GM21423 (cell line): ENCODE data around the gene CST4.
"Not testable (repeated sequence)": the region's sequence is repeated elsewhere in the genome, so short reads cannot be mapped to it uniquely, and the experiment has no call there.

Experiments
- ATAC-seq: cut with Tn5 transposase; IDR thresholded peaks from one replicate; pipeline ENCODE4 v1.9.1; 2021; ENCODE audit warnings: mild to moderate bottlenecking, moderate library complexity; ENCODE audit not compliant: unreplicated experiment

Gene CST4

DNA sequence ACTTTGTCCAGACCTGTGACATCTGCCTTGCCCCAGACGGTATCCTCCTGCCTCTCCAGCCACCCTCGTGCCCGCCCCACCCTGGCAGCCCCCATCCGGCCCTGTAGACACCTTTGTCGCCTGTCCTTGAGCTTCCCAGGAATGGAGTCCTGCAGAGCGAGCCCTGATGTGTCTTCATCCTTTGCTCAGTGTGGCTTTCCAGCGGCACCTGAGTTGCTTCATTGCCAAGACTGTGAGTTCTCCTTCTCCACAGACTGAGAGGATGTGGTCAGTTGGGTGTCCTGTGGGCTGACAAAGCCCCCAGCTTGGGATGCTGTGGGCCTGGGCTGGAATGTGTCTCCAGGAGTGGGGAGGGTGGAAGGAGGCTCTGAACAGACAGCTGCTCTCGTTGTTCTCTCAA, 1.7 kb upstream of the CST4 start:
- no peak for ATAC-seq

DNA sequence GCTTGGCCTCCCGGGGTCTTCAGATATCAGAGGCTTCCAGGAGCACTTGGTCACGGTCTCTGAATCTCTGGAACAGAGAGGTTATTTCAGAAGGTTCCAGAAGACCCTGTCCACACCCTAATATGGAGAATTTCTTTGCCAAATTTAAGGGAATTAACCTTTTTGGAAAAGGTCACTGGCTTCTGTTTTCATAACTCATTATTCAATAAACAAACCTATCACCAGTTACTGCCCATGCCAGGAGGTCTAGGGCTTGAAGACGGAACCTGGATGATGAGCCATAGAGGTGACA, 507 bp upstream of the CST4 start:
- no peak for ATAC-seq

DNA sequence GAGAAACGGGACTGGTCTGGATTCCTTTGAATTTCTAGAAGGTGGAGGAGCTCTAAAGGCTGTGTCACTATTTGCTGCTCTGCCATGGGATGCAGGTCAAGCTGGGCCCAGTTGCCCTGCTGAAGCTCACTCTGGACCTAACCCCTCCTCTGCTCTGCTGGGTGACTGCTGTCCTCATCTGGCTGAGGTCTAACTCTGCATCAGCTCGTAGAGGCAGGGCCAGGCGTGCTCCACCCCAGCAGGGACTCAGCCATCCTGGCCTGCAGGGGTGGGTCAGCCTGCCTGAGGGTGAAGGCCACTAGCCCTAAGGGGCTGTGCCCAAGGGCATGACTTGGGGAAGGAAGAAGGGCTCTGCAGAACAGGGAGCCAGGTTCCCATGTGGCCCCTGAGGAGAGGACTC, 852 bp downstream of the CST4 start:
- ATAC-seq: no peak

DNA sequence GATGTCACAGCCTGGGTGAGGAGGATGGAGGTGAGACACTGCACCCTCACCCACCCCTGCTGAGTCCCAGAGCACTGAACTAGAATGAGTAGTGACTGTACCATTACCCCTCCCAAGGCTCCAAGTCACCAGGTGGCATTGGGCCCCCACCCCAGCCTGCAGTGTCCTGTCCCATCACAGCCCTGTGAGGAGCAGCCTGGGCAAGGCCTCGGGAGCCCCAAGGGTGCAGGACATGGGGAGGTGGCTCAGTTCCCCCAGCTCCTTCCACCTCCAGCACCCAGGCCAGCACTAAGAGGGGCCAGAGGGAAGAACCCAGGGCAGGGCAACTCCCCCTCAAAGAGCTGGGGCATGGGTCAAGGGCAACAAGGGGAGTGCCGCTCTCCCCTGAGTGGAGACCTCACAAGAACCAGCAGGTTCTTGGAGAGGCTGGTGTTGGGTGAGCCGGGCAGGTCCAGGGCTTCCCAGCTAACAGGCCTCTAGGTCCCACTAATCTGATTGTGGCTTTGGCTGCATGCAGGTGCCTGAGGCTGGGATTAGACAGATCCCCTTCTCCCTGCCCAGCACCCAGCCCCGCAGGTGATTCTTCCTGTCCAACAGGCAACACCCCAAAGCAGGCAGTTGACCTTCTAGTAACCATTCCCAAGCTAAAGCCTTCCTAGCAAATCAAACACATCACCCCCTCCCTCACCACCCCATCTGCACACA, 2.6 kb downstream of the CST4 start:
- no peak for ATAC-seq

DNA sequence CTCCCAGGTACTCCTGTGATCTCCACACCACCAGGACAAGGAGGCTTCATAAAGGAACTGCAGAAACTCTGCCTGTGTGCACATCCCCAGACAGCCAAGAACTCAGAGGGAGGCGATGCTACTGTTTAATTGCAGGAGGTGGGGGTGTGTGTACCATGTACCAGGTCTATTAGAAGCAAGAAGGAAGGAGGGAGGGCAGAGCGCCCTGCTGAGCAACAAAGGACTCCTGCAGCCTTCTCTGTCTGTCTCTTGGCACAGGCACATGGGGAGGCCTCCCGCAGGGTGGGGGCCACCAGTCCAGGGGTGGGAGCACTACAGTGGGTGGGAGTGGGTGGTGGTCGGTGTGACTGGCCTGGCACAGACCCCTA, 3.3 kb downstream of the CST4 start:
- ATAC-seq: not testable (repeated sequence)

DNA sequence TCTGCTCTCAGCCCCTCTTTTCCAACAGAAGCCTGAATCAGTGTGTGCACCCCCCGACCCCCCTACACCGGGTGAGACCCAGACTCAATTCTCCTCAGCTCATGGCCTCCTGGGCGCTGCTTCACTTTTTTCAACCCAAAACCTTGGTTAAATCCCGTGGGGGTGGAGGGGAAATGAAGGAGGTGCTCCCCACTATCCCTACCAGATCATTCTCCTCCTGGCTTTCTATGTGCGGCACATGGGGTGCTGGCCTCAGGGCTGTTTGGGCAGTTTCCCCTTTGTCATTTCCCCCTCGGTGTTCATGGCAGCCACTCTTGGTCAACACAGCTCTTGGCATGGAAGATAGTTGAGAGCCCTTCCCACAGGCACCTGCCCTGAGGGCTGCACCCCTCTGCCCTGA, 4.6 kb downstream of the CST4 start:
- no peak for ATAC-seq

DNA sequence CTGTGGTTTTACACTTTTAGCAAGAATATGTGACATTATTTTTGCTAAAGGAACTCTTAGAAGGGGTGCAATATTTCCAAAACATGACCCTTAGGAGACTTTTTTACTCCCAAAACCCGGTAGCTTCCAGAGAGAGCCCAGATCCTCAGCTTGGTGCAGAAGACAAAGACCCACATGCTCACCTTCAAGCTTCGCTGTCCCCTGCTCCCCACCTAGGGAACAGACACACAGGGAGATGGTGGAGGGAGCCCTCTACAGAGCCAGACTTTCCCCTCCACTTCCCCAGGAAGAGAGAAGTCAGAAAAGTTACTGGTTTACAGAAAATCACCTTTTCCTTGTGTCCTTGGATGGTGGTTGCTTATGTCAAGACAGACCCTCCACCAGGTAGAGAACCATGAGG, 5.0 kb downstream of the CST4 start:
- no peak for ATAC-seq

DNA sequence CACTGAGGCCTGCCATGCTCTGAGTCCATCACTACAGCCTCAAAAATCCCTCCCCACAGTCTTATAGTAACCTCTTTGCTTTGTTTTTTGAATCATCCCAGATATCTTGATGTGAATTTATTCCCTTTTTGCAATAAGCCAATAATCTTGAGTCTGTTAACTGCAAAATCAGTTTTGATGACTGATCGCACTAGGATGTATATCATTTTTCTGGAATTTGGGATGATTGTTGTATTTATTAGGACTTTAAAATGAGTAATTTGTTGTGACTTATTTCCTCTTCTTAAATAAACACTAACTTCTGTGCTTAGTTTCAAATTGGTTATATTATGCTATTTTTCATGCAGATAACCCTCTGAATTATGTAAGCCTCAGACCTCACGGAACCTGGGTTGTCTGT, 5.6 kb downstream of the CST4 start:
- no peak for ATAC-seq

DNA sequence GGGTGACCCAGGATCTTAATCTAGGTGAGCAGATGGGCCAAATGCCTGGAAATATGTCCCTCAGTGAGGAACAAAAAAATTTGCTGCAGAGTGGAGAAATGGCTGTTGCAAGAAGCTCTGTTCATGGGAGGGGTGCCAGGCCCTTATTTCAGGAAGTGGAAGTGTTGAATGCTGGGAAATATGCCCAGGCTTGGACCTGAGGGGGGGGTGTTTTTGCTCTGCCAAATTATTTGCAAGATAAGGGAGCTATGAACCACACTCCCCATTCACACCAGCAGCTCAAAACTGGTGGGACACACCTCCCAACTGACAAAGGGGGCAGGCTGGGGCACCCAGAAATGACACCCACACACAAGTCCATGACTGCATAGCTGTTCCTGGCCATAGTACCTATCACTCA, 8.7 kb downstream of the CST4 start:
- ATAC-seq: no peak

DNA sequence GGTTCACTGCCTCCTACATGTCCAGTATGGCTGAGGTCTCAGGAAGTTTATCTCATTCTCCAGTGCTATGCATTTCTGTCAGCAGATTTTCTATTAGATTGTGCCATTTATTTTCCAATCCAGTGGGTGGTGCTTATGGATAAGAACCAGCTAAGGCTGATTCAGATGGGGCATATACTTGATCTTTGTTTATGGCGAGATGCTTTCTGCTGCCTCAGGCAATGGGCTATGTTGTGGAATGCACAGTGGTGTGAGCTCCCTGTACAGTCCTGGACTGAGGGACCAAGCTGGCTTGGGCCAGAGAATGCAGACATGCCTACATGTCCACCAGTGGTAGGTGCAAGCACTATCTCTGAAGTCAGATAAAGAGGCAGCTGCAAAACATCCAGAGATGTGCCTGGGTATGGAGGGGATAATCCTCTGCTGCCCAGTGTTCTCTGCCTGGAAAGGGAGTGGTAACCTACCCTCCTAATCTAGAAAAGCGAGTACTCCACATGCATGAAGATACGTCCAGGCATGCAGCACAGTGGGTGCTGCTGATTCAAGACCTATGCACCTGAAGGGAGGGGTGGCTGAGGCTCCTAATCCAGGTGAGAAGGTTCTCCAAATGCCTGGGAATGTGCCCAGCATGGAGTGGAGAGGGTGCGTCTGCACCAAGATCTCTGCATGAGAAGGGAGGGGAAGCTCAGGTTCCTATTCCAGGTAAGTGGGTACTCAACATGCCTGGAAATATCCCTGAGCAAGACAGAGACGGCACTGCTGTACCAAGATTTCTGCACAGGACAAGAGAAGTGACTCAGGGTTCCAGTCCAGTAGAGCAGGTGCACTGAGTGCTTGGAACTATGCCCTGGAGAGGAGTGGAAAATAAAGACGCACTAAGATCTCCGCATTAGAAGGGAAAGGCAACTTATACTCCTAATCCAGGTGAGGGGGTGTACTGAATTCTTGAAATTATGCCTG, 9.4 kb downstream of the CST4 start:
- ATAC-seq: no peak

DNA sequence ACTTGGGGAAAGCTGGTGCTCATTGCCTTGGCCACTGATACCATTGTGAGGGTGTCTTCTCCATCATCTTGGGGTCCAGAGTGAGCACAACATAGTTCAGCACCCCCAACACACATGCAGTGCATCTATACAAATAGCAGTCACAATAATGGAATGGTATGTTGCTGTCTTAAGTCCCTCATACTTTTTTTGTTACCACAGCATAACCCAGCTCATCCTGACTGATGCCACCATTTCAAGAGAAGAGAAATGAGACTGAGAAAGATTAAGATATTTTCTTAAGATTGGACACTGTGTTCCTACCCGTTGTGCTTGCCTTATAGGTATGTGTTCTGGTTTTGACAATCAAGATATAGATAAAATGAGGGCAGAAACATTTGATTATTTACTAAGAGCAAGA, 15.6 kb downstream of the CST4 start:
- no peak for ATAC-seq

DNA sequence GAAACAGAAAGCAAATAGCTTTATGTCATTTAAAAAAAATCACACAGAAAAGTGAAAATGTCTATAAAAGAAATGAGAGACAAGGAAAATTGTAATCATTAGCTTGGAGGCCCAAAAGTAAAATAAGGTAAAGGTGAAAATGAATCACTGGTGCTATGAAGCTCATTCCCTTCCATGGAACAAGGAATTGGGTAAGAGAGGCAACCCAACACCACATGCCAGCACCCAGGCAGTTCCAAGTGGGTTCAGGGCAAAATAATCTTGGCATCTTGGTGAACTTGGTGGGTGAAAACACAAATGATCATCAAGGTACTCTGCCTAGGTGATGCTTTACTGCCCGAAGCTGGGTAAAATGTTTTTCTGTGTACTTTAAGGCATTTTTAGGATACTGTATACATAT, 16.7 kb downstream of the CST4 start:
- ATAC-seq: no peak

DNA sequence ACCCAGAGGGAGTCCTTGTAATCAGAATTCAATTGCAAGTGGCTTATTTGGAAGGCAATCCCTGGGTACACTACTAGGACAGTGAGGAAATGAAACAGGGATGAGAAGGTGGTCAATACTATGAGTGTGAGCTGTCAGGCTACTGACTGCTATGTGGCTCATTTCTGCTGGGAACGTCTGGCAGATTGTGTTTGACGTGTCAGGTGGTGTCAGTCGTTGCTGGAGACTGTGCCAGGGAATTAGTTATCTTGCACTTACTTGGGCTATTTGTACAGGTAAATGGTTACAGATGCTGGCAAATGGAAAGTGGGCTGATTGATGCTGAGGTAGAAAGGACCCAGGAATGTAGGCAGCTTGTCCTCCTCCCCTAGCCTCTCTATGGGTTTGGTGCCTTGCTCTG, 17.4 kb downstream of the CST4 start:
- no peak for ATAC-seq

DNA sequence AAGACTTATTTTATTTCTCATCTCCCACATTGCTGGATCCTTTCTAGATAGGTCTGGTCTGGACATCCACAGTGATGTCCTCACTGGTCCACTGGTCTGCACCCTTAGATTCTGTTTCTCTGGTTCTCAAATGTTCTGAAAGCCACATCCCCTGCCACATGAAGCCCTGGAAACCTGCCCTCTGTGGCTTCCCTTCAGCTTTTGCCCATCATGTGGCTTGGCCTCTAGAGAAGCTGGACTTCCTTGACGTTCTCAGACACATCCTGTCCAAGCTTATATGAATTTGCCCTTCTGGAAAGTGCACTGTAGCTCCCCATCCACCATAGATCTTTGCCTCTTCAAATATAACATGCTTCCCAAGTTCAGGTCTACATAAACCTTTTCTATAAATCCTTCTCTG, 18.5 kb downstream of the CST4 start:
- ATAC-seq: no peak

DNA sequence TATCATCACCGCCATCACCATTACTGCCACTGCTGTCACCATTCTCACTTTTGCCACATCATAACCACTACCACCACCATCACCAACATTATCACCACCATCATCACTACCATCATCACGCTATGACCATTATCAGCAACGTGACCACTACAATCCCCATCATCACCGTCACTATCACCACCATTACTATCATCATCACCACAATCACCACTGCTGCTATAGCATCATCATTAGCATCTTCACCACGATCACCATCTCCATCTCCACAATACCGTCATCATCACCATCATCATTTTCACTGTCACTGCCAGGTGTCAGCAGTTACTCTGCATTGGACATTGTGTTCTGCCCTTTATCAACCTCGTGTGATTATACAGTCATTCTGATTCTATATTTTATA, 19.0 kb downstream of the CST4 start:
- no peak for ATAC-seq

DNA sequence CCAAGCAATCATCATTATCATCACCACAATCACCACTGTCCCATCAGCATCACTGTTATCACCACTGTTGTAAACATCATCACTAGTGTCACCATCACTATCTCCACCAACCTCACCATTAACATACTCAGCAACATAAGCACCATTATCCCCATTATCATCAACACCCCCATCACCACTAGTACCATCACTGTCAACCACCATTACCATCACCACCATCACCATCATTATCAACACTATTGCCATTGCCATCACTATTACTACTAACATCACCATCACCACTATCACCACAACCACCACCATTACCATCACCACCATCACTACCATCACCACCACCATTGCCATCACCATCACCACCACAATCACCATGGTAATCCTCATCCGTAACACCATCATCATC, 19.5 kb downstream of the CST4 start:
- ATAC-seq: no peak

DNA sequence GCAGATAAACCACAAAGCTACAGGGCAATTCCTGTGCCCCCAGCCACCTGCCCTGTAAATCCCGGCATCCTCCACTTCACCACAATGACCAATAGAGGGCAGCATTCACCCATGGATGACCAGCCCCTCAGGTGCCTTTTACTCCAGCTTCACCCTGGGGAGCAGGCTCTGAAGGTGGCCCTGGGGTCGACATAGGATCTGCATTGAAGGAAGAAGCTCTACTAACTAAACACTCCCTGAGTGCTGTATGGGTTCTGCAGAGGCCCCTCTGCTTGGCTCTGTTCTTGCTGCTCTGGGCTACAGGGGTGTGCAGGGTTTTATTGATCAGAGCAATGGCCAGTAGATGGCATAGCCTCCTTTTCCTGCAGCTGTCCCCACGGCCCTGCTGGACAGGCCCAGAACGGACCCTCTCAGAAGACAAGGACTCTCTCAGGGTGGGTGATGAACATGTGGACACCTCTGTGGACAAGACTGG, 20.3 kb downstream of the CST4 start:
- ATAC-seq: no peak

DNA sequence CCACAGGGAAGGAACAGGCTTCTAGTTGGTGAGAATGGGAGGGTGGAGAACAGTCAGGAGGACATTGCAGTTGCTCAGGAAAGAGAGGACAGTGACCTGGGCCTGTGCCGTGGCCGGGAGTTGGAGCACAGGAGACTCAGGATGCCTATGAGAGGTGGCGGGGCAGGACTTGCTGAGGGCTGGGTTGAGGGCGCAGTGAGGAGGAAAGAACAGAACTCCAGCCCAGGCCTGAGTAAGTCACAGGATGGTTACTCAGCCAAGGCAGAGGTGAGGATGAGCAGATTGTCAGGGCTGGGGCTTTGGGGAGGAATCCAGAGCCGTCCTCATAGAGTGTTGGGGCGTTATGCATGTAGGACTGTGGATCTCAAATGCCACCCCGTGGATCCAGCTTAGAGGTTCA, 21.2 kb downstream of the CST4 start:
- ATAC-seq: no peak

DNA sequence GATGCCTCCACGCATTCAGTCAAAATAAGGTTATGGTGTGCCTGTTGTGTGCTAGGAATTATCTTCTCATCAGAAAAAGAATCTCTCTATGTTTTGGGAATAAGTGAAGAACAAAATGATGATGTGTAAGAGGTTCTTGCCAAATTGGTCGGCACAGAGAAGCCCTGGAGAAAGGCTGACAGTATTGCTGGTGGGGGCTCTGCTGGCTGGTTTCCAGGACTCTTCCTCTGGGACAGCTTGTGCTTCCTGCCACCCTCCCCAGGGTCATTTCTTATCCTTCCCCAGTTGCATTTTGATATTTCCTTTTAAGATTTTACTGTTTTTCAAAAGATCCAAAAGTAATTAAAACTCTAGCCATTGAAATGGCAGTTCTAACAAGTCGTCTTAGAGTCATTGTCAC, 22.1 kb downstream of the CST4 start:
- ATAC-seq: no peak

DNA sequence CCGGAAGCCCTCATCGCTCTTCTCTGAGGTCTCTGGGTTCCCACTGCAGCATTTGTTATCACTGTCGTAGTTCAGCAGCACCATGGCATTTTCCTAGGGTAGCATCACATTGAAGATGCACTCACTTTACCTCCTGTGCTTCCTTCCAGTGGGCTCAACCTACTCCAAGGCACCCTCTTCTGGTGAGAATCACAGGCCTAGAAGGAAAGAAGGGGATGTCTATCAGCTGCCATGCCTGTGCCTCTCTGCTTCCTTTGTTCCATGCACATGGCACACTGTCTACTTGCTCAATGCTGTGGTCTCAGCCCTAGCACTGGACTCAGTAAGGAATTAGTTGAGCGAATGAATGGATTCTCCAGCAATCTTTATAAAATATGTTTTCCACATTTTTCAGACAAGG, 22.6 kb downstream of the CST4 start:
- no peak for ATAC-seq

DNA sequence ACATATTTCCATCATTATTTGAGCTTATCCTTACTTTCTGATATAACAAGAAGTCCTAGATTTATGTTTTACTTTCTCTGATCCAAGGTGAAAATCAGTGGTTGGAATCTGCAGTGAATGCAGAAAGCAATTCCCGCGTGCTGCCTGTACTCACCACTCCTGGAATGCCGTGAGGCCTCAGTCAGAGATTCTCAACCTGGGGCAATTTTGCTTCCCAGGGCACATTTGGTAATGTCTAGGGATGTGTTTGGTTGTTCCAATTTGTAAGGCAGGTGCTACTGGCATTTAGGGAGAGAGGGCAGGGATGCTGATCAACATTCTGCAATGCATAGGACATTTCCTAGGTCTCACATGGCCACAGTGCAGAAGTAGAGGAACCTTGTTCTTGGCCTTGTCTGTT, 23.9 kb downstream of the CST4 start:
- no peak for ATAC-seq

DNA sequence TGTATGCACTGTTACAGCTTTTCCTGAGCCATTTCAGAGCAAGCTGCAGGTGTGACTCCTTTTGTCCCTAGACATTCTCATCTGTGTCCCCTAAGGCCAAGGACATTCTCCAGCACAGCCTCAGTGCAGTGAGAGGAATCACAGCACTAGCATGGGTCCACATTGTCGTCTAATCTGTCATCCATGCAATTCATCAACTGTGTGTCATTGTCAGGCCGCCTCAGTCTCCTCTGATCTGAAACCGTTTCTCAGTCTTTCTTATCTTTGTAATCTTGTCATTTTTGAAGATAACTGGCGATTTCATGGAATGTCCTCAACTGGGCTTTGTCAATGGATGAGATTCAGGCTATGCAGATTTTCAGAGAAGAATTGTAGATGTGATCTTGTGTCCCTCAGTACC, 24.8 kb downstream of the CST4 start:
- not testable (repeated sequence) for ATAC-seq

DNA sequence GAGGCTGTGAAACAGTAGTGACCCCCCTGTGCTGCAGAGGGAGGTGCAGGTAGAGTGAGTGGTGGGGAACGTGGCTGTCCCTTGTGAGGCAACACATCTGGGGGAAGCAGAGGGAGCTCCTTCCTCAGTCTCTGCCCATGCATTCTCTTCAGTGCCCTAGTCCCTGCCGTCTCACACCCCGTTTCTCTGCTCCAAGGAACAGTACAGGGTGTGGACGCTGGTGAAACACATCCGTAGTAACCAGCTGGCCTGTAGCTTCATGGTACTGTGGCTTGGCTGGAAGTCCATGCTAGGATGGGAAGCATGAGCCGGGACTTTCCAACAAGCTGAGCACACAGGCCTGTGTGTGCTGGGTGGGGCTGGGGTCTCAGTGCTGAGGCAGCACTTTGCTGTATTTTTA, 25.7 kb downstream of the CST4 start:
- no peak for ATAC-seq
